Kasumi-1 (cell line): ENCODE results near the gene TNN.
"Not testable (repeated sequence)": the region's sequence is repeated elsewhere in the genome, so short reads cannot be mapped to it uniquely, and the experiment has no call there.

ENCODE experiments used
- DNase-seq, 2 experiments: peaks; one replicate each; lab custom pipeline; 2025; lab: John Stamatoyannopoulos, UW

TNN gene

GRCh38 chr1:175108331-175108820, 40.7 kb downstream of the TNN start:
- DNase-seq, result not testable (repeated sequence)

- no peak for DNase-seq
Observed at GRCh38 chr1:175114996-175115395, 47.4 kb downstream of the TNN start.

DNA sequence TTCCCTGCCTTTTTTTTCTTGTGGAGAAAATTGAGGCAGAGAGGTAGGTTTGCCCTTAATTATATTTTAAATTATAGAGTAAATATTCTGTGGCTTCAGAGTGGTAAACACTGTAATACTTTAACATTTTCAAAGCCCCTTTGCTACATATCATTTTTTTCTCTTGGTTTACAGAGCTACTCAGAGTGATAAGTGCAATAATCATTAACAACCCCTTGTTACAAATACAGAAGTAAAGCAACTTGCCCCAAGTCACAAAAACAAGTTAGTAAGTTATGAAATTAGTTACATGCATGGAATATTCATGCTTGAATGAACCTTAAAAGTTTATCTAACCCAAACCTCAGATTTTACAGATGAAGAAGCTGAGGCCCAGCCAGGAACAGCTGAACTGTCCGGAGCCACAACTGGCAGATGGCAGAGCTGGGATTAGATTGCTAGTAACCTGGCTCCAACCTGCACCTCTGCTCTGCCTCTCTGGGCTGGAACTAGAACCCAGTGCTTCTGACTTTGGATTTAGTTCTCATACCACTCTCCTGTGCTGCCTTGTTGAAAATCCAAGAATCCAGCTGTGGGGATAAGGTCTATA, 48.7 kb downstream of the TNN start:
- no peak for DNase-seq

DNA sequence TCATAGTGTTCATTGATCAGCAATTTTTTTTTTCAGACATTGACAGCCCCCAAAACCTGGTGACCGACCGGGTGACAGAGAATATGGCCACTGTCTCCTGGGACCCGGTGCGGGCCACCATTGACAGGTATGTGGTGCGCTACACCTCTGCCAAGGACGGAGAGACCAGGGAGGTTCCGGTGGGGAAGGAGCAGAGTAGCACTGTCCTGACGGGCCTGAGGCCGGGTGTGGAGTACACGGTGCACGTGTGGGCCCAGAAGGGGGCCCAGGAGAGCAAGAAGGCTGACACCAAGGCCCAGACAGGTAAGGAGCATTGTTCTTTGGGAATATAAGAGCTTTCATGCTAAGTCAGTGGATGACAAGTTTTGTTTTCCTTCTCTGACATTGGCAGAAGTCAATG, 49.3 kb downstream of the TNN start:
- no peak for DNase-seq

GRCh38 chr1:175118375-175119367, 51.0 kb downstream of the TNN start:
- no peak for DNase-seq

- no peak for DNase-seq
Observed at GRCh38 chr1:175120511-175120910, 52.9 kb downstream of the TNN start.

DNA sequence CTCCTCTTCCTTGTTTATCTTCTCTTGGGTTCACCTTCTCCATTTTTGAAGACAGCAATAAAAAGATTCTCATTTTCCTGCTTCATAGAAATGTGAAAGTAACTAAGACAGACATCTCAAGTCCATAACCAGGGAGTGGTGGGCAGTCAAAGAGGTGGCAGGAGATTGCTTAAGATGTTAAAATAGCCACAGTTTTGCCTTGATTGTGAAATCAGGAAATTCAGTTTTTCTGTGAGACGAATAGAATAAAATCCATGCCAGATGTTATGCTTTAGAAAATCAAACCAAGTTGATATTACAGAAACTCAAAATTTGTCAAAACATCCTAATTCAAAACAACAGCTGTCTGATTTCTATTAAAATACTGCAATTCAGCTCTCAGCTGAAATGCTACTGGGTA, 57.2 kb downstream of the TNN start:
- peak in 1 of 2 experiments; percentile 27 for DNase-seq

DNA sequence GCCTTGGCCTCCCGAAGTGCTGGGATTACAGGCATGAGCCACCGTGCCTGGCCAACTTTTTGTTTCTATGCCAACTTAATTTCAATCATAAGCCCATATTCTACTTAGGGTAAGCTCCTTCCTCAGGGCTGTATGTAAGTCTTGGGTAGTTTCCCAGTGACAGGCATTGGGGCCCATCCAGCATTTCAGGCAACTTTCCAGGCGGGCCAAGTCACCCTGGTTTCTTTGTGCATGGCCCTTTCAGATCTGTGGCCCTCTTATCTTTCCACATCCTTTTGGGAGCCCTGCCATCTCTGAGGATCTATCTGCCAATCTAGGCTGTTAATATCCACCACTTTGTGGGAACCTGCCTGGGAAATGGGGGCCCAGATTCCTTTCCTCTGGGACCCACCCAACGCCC, 58.7 kb downstream of the TNN start:
- no peak for DNase-seq

DNA sequence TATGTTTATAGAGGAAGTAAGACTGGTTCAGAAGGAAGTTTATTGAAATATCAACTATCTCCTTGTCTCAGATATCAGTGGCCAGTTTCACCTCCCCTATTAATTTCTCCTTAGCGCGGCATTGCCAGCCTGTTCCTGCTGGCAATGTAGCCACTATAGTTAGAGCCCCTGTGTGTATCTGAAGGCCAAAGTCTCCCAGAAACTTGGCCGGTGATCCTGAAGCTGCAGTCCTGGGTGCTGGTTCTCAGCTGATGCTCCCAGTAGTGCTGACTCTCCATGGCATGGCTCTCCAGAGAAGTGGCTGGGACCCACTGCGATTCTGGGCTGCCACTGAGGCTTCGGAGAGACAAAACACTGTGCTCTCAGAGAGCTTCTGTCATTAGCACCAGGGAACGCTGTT, 59.9 kb downstream of the TNN start:
- peak in 1 of 2 experiments; percentile 31 for DNase-seq

DNA sequence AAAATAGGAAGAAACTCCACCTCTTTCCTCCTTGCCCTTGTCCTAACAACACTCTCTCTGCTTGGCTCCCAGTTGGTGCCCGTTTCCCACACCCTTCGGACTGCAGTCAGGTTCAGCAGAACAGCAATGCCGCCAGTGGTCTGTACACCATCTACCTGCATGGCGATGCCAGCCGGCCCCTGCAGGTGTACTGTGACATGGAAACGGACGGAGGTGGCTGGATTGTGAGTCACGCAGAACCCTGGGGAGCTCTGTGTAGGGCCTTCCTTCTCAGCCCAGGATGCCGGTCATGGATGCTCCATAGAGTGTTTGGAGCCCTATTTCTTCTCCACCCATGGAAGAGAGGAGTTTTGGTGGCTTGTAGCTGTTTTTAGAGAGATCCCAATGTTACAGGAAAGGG, 60.9 kb downstream of the TNN start:
- no peak for DNase-seq

- DNase-seq, result no peak
Observed at GRCh38 chr1:175129182-175129581, 61.5 kb downstream of the TNN start.

DNA sequence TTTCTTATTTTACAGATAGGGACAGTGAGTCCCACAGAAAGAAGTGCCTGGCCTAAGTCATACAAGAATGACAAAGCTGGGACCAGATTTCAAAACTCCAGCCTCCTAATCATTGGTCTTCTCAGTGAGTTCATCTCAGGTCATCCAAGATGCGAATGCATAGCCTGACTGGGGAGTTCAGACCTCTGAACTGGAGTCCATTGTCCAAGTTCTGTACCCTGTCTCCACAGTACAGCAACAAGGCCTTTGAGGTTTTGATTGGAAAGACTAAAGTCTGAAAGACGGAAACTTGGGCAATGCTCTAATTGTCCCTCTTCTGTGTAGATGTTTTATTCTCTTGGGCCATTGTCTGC, 62.0 kb downstream of the TNN start:
- DNase-seq, result no peak

DNA sequence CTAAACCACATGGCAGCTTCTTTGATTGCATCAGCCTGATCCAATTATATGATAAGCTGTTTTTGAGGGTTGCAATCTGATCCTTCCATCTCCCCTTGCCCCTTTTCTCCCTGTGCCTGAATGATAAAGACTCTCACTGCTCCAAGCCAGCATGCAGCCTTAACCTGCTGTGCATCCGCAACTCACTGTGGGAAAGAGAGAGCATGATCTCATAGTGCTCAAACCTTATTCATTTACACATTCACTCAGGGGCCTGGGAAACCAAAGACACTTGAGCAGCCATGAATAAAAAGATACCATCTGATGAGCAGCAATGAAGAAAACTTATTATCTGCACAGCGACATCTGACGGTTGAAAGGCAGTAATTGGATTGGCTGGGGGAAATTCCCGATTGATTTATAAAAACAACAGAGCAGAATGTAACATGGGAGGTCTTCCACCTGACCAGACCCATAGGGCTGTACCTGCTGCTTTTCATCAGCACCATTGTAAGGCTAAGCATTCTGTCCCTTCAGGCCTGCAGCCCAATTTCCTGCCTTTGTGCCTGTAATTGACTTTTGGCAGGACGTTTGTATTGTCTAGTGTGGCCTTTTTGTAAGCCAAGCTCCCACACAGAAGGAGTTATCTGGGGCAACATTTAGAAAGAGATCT, 62.5 kb downstream of the TNN start:
- no peak for DNase-seq

- DNase-seq, result no peak
Observed at GRCh38 chr1:175130649-175131045, 63.0 kb downstream of the TNN start.

GRCh38 chr1:175131095-175131494, 63.5 kb downstream of the TNN start:
- no peak for DNase-seq

DNA sequence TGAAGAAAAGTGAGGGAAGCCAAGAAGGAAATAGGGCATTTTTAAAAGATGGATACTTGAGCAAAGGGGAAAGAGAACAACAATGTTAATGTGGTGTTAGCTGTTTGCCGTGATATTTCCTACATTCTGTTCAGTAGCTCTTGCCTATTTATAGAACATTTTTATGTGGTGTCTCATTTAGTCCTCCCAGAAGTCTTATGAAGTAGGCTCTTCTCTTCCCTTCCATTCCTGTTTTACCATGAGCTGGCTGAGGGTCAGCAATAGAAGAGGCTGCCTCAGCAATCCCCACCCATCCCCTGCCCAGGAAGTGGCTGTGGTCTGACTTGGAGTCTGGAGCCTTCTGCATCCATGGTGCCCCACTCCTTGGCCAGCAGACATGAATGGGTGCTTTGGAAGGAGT, 64.8 kb downstream of the TNN start:
- DNase-seq, result no peak

GRCh38 chr1:175133673-175134435, 66.2 kb downstream of the TNN start:
- no peak for DNase-seq

DNA sequence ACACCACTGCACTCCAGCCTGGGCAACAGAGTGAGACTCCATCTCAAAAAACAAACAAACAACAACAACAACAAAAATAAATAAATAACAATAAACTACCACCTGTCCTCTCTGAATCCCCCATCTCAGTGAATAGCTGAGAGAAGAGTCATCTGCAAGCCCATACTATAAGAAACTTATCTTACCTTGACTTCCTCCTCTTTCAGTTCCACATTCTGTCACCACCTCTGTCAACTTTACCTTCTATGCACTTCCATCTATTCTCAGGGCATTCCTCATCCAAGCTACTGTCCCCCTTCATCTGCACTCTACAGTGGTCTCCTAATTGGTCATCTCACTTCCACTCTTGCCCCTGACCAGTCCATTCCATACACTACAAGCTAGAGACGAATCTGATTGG, 66.9 kb downstream of the TNN start:
- no peak for DNase-seq

DNA sequence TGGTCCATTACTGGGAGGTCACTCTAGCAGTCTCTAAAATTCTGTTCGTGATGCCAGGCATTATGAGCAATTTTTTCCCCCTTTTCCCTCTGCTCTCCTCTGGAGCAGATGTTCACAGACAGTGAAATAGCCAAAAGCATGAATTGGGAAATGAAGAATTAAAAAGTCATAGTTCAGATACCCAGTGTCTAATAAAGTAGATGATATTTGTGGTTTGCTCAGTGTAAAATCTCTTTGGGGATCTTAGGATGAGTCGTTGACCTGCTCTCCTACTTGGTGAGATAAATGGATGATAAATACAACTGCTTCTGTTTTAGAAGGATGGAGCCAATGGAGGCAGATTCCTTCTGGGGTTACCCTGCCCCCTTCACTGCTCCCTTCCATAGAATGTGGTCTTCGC, 68.6 kb downstream of the TNN start:
- DNase-seq, result no peak

- no peak for DNase-seq
Observed at GRCh38 chr1:175137369-175137768, 69.7 kb downstream of the TNN start.

DNA sequence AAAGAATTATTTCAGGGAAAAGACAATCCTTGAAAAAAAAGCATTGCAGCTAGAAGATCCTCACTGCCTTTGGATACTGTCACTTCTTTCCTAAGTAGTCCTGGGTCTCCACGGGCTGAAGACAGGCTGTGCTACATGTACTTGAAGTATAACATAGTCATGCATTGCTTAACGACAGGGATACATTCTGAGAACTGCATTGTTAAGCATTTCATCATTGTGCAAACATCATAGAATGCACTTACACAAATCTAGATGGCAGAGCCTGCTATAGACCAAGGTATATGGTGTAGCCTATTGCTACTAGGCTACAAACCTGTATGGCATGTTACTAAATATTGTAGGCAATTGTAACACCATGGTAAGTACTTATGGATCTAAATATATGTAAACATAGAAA, 70.9 kb downstream of the TNN start:
- no peak for DNase-seq

DNA sequence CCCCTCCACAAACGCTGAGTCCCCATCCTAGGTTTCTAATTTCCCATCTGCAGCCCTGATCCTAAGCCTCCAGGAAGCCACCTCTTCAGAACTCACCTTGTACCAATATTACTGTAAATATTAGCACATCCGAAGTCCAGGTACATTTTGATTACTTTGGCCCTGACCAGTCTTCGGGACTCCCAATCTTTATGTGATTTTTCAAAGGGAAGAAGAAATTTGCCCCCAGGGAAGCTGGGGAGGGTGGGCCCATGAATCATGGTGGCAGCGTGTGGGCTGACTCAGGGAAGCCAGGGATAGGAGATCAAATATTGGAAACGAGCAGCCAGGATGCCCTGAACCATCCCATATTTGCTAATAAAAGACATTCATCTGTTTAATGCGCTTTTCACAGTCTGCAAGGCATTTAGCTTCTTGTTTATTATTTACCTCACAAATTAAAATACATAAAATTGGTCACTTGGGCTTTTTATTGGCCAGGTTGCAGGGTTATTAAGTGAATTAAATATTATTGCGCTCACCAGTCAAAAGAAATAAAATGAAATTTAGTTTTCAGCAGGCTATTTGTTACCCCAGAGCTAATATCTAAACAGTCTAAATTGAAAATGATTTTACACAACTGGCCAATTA, 78.4 kb downstream of the TNN start:
- DNase-seq, result no peak
